T-helper 2 cell treated with Interferon-gamma antibody and Interleukin-4, amounts not matched to agents 100 ng/mL and 5 ng/mL, for 36 hours (primary cell): ENCODE measurements around the gene SCN9A. TPM values are rescaled to one million over a fixed set of nuclear protein-coding genes. Genes with fewer than 3 reads are reported as not detected.
"Not testable (repeated sequence)": the region's sequence is repeated elsewhere in the genome, so short reads cannot be mapped to it uniquely, and the experiment has no call there.

Source experiments
- intact Hi-C: fragments of 100-400 bp; cut with micrococcal nuclease; formaldehyde crosslinking; loops from one replicate; pipeline ENCODE4 v1.15.1; 2023
- total RNA-seq: library from RNA; stranded (reverse); gene quantifications from 2 replicates; pipeline ENCODE4 v1.2.3, GENCODE V29; 2022

Gene SCN9A
- total RNA-seq, 1 donor from 2014 or later = 2.7 TPM

DNA sequence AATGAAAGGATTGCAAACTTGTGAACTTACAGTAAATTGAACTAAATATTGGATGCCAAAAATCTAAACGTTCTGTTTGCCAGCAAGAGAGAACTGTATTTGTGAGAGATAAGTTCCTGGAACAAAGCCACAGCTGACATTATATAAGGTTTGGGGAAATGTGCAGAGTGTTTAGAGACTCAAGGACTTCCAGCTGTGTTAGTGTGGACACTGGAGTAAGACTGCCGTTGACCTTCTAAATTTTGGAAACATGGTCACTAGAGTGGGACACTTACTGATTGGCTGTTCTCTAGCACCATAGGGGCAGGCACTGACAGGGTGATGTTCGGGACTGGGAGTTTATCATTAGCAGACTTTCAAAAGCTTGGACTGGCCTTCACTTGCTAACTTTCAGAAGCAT, 40.5 kb downstream of the SCN9A start:
- intact Hi-C loops = no loop called here

- intact Hi-C loops = no loop called here
Measured at GRCh38 chr2:166334805-166335204, 40.9 kb downstream of the SCN9A start.

DNA sequence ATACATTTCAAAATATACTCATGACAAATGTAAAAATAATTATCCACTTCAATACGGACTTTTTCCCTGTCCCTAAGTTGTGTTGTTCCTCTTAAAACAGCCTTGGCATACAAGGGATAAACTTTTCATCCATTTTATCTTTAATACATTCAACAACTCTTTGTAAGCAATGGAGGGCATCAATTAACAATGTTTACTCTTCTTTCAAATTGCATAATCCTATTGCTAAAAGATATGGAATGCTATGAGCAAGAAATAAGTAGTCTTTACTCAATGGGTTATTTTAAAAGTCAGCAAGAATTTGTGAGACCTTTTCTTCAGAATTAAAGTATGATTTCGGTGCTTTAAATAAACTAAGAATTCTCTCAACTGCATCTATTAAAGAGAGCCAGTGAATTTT, 41.9 kb downstream of the SCN9A start:
- intact Hi-C loops = no loop called here

DNA sequence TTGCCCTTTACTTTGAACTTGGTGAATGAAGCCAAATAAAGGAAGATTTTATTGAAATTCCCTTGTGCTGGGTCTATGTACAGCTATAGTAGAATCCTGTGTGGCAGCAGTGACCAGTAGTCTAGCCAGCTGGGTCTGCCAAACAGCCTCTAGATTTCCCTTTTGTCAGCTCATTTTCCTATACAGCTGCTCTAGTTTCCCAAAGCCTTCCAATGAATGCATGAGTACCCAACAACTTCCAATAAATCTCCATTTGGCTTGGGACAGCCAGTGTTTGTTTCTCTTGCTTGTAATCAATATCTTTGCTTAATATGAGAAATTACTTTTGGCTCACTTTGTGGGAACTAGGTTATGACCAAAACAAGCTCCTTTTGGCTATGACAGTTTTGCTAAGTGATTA, 43.6 kb downstream of the SCN9A start:
- intact Hi-C loops = no loop called here

GRCh38 chr2:166331468-166331867, 44.3 kb downstream of the SCN9A start:
- intact Hi-C loops = no loop called here

DNA sequence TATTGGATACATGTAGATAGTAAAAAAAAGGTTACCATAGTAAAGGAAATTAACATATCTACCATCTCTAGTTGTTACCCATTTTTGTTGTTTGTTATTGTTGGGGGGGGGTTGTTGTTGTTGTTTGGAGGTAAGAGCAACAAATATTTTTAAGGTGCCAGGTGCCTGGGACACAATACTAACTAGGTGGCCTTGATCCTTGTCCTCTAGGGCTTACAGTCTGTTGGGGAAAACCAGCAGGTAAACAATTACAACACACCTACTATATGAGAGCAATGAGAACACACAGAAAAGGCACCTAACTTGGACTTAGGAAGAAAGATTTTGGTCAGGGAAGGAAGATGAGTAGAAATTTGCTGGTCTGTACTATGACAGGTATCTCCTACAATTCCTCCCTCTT, 46.3 kb downstream of the SCN9A start:
- intact Hi-C loops = no loop called here

GRCh38 chr2:166328147-166328546, 47.6 kb downstream of the SCN9A start:
- intact Hi-C loops = no loop called here

DNA sequence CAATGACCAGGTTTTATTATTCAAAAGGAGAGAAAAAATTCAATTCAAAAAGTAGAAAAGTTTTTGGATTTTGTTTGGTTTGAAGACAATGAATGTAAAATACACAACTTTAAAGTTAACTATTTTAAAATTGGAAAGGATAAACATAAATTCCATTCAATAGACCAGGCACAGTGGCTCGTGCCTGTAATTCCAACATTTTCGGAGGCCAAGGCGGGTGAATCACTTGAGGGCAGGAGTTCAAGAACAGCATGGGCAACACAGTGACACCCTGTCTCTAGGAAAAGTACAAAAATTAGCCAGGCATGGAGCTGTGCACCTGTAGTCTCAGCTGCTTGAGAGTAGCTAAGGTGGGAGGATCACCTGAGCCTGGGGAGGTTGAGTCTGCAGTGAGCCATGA, 54.7 kb downstream of the SCN9A start:
- intact Hi-C loops = no loop called here

DNA sequence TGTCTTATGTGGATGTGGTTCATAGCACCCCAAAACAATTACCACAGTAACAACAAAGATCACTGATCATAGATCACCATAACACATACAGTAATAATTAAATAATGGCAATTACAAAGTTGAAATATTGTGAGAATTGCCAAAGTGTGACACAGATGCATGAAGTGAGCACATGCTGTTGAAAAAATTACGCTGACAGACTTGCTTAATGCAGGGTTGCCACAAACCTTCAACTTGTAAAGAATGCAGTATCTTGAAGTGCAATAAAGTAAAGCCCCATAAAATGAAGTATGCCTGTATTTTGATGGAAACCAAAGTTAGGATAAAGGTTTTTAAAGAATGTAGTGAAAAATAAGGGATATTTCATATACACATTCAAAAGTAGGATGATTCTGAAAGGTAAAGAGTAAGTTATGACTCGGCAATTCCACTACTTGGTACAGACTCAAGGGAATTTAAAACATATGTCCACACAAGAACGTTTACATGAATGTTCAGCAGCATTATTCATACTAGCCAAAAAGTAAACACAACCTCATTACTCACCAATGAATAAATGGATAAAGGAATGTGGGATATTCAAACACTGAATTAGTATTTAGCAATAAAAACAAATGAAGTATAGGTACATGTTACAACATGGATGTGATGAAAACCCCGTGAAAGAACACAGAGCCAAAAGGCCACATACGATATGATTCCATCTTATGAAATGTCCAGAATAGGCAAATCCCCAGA, 61.6 kb downstream of the SCN9A start:
- intact Hi-C loops = no loop called here

DNA sequence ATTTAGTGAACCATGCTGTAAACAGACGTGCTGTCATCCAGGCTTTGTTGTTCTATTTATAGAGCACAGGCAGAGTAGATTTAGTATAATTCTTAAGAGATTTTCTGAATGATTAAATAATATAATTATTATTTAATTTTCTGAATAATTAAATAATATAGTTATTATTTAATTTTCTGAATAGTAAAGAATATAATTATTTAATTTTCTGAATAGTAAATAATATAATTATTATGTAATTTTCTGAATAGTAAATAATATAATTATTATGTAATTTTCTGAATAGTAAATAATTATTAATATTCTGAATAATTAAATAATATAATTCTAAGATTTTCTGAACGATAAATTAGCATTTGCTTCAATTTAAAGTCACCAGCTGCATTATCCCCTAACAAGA, 62.9 kb downstream of the SCN9A start:
- intact Hi-C loops = not testable (repeated sequence)

DNA sequence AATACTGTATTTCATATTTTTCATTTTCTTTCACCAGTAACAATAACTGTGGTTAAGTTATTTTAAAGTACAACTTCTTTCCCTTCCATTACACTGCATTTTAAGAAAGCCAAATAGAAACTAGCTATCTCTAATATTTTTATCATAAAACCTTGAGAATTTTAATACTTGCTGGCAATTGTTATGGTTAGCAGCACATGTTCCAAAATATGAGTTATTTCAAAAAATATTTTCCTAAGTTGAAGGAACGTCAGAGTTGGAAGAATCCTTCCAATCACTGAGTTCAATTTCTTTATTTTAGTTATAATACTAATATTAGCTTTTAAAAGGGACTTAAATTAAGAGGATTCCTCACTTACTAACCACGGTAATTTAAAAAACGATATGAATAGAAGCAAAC, 68.4 kb downstream of the SCN9A start:
- intact Hi-C loops = no loop called here

- intact Hi-C loops = no loop called here
Measured at GRCh38 chr2:166304656-166305055, 71.1 kb downstream of the SCN9A start.

- intact Hi-C loops = no loop called here
Measured at GRCh38 chr2:166302036-166302435, 73.7 kb downstream of the SCN9A start.

- intact Hi-C loops = no loop called here
Measured at GRCh38 chr2:166297951-166298350, 77.8 kb downstream of the SCN9A start.

DNA sequence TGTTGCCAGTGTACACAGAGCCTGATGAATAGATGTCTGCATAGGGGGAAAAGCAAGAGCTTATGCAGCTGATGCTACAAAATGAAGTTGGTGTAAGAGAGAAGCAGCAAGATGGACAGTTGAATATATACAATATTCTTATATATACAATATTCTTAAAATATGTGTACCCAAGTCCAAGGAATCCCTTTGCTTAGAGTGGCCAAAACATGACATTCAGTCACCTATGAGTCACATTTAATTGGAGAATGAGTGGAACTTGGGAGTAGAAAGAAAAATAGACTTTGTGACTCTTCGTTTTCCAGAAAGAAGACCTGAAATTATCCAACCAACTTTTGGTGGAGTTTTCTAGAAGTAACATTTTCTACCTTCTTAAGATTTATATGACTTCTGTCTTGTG, 81.8 kb downstream of the SCN9A start:
- intact Hi-C loops = no loop called here

DNA sequence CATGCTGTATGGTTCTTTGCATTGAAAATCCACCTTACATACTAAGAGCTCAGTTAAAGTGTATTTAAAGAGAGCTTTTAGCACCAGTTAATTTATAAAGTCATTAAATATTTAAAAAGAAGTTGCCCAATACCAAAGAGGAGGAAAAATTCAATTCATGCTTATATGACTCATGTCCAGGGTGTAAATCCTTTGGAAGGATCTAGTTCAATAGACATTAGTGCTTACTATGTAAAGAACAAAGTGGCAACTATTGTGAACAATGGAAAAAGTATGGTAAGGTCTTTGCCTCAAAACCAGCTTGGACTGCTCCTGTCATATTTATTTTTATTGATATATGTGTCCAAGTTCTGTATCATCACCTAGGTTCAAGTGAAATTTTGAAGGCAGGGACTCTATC, 90.5 kb downstream of the SCN9A start:
- intact Hi-C loops = no loop called here

DNA sequence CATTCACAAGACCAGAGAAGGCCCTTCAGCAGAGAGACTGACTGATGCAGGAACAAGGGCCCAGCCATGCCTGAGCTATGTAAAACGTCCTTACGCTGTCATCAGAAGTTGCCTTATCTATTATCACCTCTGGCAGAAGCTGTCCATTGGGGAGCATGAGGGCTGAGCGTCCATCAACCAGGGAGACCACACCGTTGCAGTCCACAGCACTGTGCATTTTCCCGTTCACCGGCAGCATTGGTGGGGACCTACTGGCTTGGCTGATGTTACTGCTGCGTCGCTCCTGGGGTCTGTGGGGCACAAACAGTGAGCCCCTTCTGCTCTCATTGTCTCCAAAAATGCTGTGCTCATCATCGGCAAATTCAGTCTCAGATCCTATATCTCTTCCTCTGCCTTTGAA, 91.4 kb downstream of the SCN9A start:
- intact Hi-C loops = no loop called here

- intact Hi-C loops = no loop called here
Measured at GRCh38 chr2:166282154-166282553, 93.6 kb downstream of the SCN9A start.

GRCh38 chr2:166278856-166279255, 96.9 kb downstream of the SCN9A start:
- intact Hi-C loops = no loop called here

DNA sequence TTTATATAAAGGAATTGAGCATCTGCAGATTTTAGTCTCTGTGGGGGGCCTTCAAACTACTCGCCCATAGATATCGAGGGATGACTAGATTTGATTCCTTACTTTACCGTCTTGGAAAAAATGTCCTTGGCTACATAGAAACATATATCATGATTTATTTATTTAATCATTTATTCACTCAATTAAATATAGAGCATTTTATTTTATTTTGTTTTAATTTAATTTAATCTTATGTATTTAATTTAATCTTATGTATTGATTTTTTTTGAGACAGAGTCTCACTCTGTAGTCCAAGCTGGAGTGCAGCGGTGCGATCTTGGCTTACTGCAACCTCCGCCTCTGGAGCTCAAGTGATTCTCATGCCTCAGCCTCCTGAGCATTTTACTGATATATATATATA, 105.4 kb downstream of the SCN9A start:
- intact Hi-C loops = no loop called here

- intact Hi-C loops = no loop called here
Measured at GRCh38 chr2:166269322-166269721, 106.4 kb downstream of the SCN9A start.

GRCh38 chr2:166257859-166258258, 117.9 kb downstream of the SCN9A start:
- intact Hi-C loops = no loop called here

GRCh38 chr2:166256896-166257295, 118.8 kb downstream of the SCN9A start:
- intact Hi-C loops = no loop called here

- intact Hi-C loops = no loop called here
Measured at GRCh38 chr2:166249318-166249717, 126.4 kb downstream of the SCN9A start.
